Endothelial cell of umbilical vein (primary cell): ENCODE measurements around the gene STIM1. TPM values are rescaled to one million over a fixed set of nuclear protein-coding genes. Genes with fewer than 3 reads are reported as not detected.

Source experiments
- BruUV-seq: library from RNA; stranded (reverse); fragments of 400-500 nt; replicated peaks from 2 replicates; lab custom pipeline; 2021; lab: Mats Ljungman, UMichigan
- CTCF ChIA-PET: fragments of 300-600, 350-600 bp; sonication (Branson Sonifier 250); formaldehyde crosslinking; loops from one replicate; lab custom pipeline; 2021; ENCODE audit warnings: antibody characterized with exemption, inconsistent platforms; lab: Charles Lee
- POLR2A ChIA-PET: fragments of 300-600, 350-600 bp; sonication (Branson Sonifier 250); formaldehyde crosslinking; loops from one replicate; lab custom pipeline; 2021; ENCODE audit warnings: antibody characterized with exemption, inconsistent platforms; lab: Charles Lee
- DNase-seq: peaks from one replicate; pipeline ENCODE4 v3.0.0-alpha.2; 2011; ENCODE audit warnings: low read depth, low spot score
- FAIRE-seq: peaks from 2 replicates; lab custom pipeline; 2011; peaks lifted over from hg19 to GRCh38; lab: Jason Lieb, UNC
- H2AFZ ChIP-seq: 2 replicates; pipeline ENCODE4 v1.6.0; 2012; ENCODE audit warnings: low read depth, low read length, control low read depth, inconsistent platforms
- H3K27ac ChIP-seq: 2 replicates; pipeline ENCODE4 v1.5.1; 2011; ENCODE audit warnings: low read depth, mild to moderate bottlenecking, control low read depth, low read length, moderate library complexity; ENCODE audit not compliant: insufficient read depth
- H3K27me3 ChIP-seq, 2 experiments: 2 replicates each; pipeline versions ENCODE4 v1.6.0 to v1.6.1; 2011; ENCODE audit warnings: low read length in 2 of 2, mixed read lengths in 1 of 2; ENCODE audit not compliant: control insufficient read depth in 2 of 2, insufficient read depth in 2 of 2
- H3K36me3 ChIP-seq, 2 experiments: 2 replicates in 1 of 2; 3 replicates in 1 of 2; pipeline ENCODE4 v1.5.1; 2011; ENCODE audit warnings: low read length in 2 of 2, mild to moderate bottlenecking in 1 of 2, moderate library complexity in 1 of 2; ENCODE audit not compliant: control insufficient read depth in 2 of 2, insufficient read depth in 2 of 2; ENCODE audit errors: extremely low read depth in 1 of 2
- H3K4me1 ChIP-seq: 3 replicates; pipeline ENCODE4 v1.5.1; 2011; ENCODE audit warnings: mild to moderate bottlenecking, low read length; ENCODE audit not compliant: control insufficient read depth, insufficient read depth; ENCODE audit errors: extremely low read depth
- H3K4me2 ChIP-seq: 2 replicates; pipeline ENCODE4 v1.6.1; 2011; ENCODE audit warnings: low read length, control low read depth, mixed read lengths; ENCODE audit not compliant: insufficient read depth
- H3K4me3 ChIP-seq, 3 experiments: fragments of 200-600 bp in 1 of 3; sonication (generic), shearing (Covaris generic) in 1 of 3; replicated peaks in 1 of 3; 2 replicates each; pipeline ENCODE4 v1.5.1; 2011 to 2016; ENCODE audit warnings: control low read depth in 3 of 3, low read length in 3 of 3, mild to moderate bottlenecking in 2 of 3, inconsistent platforms in 1 of 3, low read depth in 1 of 3, moderate library complexity in 1 of 3; ENCODE audit not compliant: insufficient read depth in 1 of 3
- H3K79me2 ChIP-seq: 2 replicates; pipeline ENCODE4 v1.6.0; 2012; ENCODE audit warnings: low read length, inconsistent platforms; ENCODE audit not compliant: control insufficient read depth, insufficient read depth
- H3K9ac ChIP-seq: replicated peaks from 2 replicates; pipeline ENCODE3; 2011; ENCODE audit warnings: low read length, control low read depth; ENCODE audit not compliant: insufficient read depth; ENCODE audit errors: extremely low read depth
- H3K9me1 ChIP-seq: replicated peaks from 3 replicates; pipeline ENCODE4 v1.6.0; 2011; ENCODE audit warnings: mild to moderate bottlenecking, low read length; ENCODE audit not compliant: control insufficient read depth, insufficient read depth; ENCODE audit errors: extremely low read depth
- H3K9me3 ChIP-seq: replicated peaks from 2 replicates; pipeline ENCODE4 v1.5.1; 2012; ENCODE audit warnings: low read length, inconsistent platforms; ENCODE audit not compliant: control insufficient read depth, insufficient read depth
- H4K20me1 ChIP-seq: replicated peaks from 2 replicates; pipeline ENCODE3; 2011; ENCODE audit warnings: mild to moderate bottlenecking, low read length; ENCODE audit not compliant: control insufficient read depth, insufficient read depth; ENCODE audit errors: extremely low read depth
- EZH2 ChIP-seq: IDR thresholded peaks from 2 replicates; pipeline ENCODE4 v1.6.1; 2012; ENCODE audit warnings: borderline replicate concordance, low read depth, mild to moderate bottlenecking, moderate library complexity, low read length, inconsistent platforms; ENCODE audit not compliant: severe bottlenecking
- FOS ChIP-seq: IDR thresholded peaks from 2 replicates; pipeline ENCODE4 v1.6.1; 2011; ENCODE audit warnings: mild to moderate bottlenecking, low read length, moderate library complexity, borderline replicate concordance; ENCODE audit not compliant: insufficient read depth
- GATA2 ChIP-seq: IDR thresholded peaks from 2 replicates; pipeline ENCODE4 v1.7.0; 2011; ENCODE audit warnings: low read depth, mild to moderate bottlenecking, moderate library complexity, mixed read lengths, low read length; ENCODE audit not compliant: insufficient read length, insufficient read depth
- JUN ChIP-seq: IDR thresholded peaks from 2 replicates; pipeline ENCODE4 v1.6.1; 2011; ENCODE audit warnings: borderline replicate concordance, low read depth; ENCODE audit not compliant: insufficient read length, insufficient read depth
- MYC ChIP-seq: IDR thresholded peaks from one replicate; pipeline ENCODE4 v1.6.1; 2011; ENCODE audit warnings: mild to moderate bottlenecking, low read depth, low read length
- POLR2A ChIP-seq: IDR thresholded peaks from 2 replicates; pipeline ENCODE4 v1.6.1; 2012; ENCODE audit warnings: low read depth, mild to moderate bottlenecking, control low read depth, low read length
- POLR2AphosphoS5 ChIP-seq: IDR thresholded peaks from 2 replicates; pipeline ENCODE4 v1.6.1; 2012; ENCODE audit warnings: low read depth, mild to moderate bottlenecking, control low read depth, low read length, moderate library complexity; ENCODE audit not compliant: insufficient read depth
- dilution Hi-C: fragments of 300-500 bp; cut with MboI; formaldehyde crosslinking; loops from one replicate; pipeline ENCODE4 v1.15.0; 2019; ENCODE audit warnings: low sequenced_read_pairs; ENCODE audit not compliant: extremely low pct_ligation_motif_present
- intact Hi-C: fragments of 100-400 bp; cut with micrococcal nuclease; formaldehyde crosslinking; loops from one replicate; pipeline ENCODE4 v1.10.0; 2022
- polyA plus RNA-seq, 4 experiments: library from polyadenylated mRNA; depleted of rRNA in 3 of 4; stranded (reverse) in 3 of 4; unstranded in 1 of 4; fragments of >200 nt; gene quantifications; 2 replicates each; pipeline versions ENCODE4 v1.2.1 to v1.2.3, GENCODE V29; 2011 to 2012; ENCODE audit warnings: missing spikeins in 1 of 4
- total RNA-seq: library from RNA; stranded (reverse); gene quantifications from 2 replicates; pipeline ENCODE4 v1.2.3, GENCODE V29; 2021
- TF ChIP-seq, protein P1 (sequence below), 2 donors: IDR thresholded peaks; 1 replicate in 1 of 2; 2 replicates in 1 of 2; pipeline ENCODE4 v1.5.1; 2011; ENCODE audit warnings: low read length in 2 of 2, mild to moderate bottlenecking in 2 of 2, moderate library complexity in 2 of 2, control low read depth in 1 of 2, inconsistent platforms in 1 of 2, low read depth in 1 of 2; ENCODE audit not compliant: insufficient read depth in 1 of 2; ENCODE audit errors: extremely low read depth in 1 of 2
- TF ChIP-seq, protein P2 (sequence below): IDR thresholded peaks from 2 replicates; pipeline ENCODE4 v1.6.1; 2011; ENCODE audit not compliant: insufficient read depth, insufficient read length

Gene STIM1
- total and polyA plus RNA-seq, 2 donors (not counting 3 experiments of a cell fraction or from before 2014, with no cell fraction given), result 32.7 to 33.4 TPM

DNA sequence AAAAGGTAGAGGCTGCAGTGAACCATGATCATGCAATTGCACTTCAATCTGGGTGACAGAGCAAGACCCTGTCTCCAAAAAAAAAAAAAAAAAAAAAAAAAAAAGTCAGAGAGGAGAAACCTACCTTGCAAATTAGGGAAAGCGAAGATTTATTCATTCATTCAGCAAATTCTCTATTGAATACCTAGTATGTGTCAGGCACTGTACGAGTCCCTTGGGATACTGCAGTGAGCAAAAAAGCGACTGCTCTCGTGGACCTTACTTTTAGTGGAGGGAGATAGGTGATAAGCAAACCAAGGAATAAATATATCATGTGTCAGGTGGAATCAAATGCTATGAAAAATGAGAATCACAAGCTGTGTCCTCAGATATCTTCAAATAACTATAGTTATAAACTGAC is 101.3 kb downstream of the STIM1 start:
- Histone ChIP-seq H3K36me3 (no peaks in the 10 kb centered on the region), H3K27ac (no peak overlapping the region), H2AFZ (no peak overlapping the region), H3K9me3 (no peaks in the 10 kb centered on the region), H4K20me1 (no peaks in the 10 kb centered on the region), H3K4me1 (no peaks in the 10 kb centered on the region), H3K4me2 (no peak overlapping the region), H3K4me3 (no peak overlapping the region), H3K79me2 (no peaks in the 10 kb centered on the region), H3K27me3 (no peaks in the 10 kb centered on the region), H3K9me1 (no peaks in the 10 kb centered on the region), H3K9ac (no peak overlapping the region)
- DNase-seq (no peak), FAIRE-seq (no peak)
- intact Hi-C loops, result no loop called here
- POLR2A ChIA-PET, result no interaction called here
- dilution Hi-C loops, result no loop called here
- CTCF ChIA-PET, result interaction anchor here (5.3 kb wide), 1 partner anchor 107 kb away, joined by 28 read pairs; no protein-coding TSS in a partner anchor
- TF ChIP-seq EZH2 (no peak), MYC (no peak), GATA2 (no peak), POLR2AphosphoS5 (no peak), FOS (no peak), JUN (no peak), POLR2A (no peak)
- TF ChIP-seq, protein P1, sequence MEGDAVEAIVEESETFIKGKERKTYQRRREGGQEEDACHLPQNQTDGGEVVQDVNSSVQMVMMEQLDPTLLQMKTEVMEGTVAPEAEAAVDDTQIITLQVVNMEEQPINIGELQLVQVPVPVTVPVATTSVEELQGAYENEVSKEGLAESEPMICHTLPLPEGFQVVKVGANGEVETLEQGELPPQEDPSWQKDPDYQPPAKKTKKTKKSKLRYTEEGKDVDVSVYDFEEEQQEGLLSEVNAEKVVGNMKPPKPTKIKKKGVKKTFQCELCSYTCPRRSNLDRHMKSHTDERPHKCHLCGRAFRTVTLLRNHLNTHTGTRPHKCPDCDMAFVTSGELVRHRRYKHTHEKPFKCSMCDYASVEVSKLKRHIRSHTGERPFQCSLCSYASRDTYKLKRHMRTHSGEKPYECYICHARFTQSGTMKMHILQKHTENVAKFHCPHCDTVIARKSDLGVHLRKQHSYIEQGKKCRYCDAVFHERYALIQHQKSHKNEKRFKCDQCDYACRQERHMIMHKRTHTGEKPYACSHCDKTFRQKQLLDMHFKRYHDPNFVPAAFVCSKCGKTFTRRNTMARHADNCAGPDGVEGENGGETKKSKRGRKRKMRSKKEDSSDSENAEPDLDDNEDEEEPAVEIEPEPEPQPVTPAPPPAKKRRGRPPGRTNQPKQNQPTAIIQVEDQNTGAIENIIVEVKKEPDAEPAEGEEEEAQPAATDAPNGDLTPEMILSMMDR (IDR thresholded peaks at IDR 0.05; ENCODE audit: extremely low read depth in 1 of 2, insufficient read depth in 1 of 2, low read depth in 1 of 2, low read length in 2 of 2), result no peak
- TF ChIP-seq, protein P2, sequence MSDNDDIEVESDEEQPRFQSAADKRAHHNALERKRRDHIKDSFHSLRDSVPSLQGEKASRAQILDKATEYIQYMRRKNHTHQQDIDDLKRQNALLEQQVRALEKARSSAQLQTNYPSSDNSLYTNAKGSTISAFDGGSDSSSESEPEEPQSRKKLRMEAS, result no peak
- BruUV-seq, result no TSS peak
